ENCODE measurements around the gene SLC17A4. TPM values are rescaled to one million over a fixed set of nuclear protein-coding genes. Genes with fewer than 3 reads are reported as not detected.

Gene SLC17A4
- total RNA-seq, 1 experiment from 2014 or later: not detected

GRCh38 chr6:25804804-25805203 is 50.3 kb downstream of the SLC17A4 start:
- Histone ChIP-seq H3K36me3 (ENCODE audit: control insufficient read depth, insufficient read depth, low read length) (no peaks in the 10 kb centered on the region), H3K27ac (ENCODE audit: low read length) (no peak overlapping the region), H3K4me1 (ENCODE audit: control insufficient read depth, insufficient read depth, low read length) (no peaks in the 10 kb centered on the region), H3K27me3 (ENCODE audit: control insufficient read depth, insufficient read depth, low read length) (0 out of 2 replicates have a peak, but pooled peaks cover 2% of the 10 kb centered on the region), H3K4me3 (ENCODE audit: low read depth in 2 of 2, low read length in 2 of 2) (no peak overlapping the region), H3K9me3 (ENCODE audit: control insufficient read depth, insufficient read depth, low read depth, low read length) (no peaks in the 10 kb centered on the region)
- DNase-seq (ENCODE audit: low read depth, low spot score) (no peak), ATAC-seq (no peak)
- ChIA-PET CTCF (no interaction called here), POLR2A (interaction anchor here (0.6 kb wide), 1 partner anchor 475 kb away, joined by 3 read pairs; no protein-coding TSS in a partner anchor)
- in situ Hi-C loops (cut with HindIII; ENCODE audit: low pct_unique_long_range_greater_than_20kb, low sequenced_read_pairs) (no loop called here), intact Hi-C loops (cut with micrococcal nuclease; ENCODE audit: unreplicated experiment) (no loop called here)
- TF ChIP-seq TCF7L2 (IDR thresholded peaks at IDR 0.05; ENCODE audit: low read depth, low read length) (no peak), POLR2AphosphoS5 (IDR thresholded peaks at IDR 0.05; ENCODE audit: low read depth, low read length) (no peak), CTCF (IDR thresholded peaks at IDR 0.05) (no peak), REST (IDR thresholded peaks at IDR 0.05; ENCODE audit: insufficient read depth in 1 of 2, low read depth in 2 of 2, low read length in 1 of 2) (no peak), SIN3A (IDR thresholded peaks at IDR 0.05; ENCODE audit: borderline replicate concordance, insufficient read depth, low read depth, low read length) (no peak)
- no TSS peak for BruUV-seq (replicated peaks)

GRCh38 chr6:25815194-25815593 is 60.7 kb downstream of the SLC17A4 start:
- no peak for TF ChIP-seq REST (IDR thresholded peaks at IDR 0.05; ENCODE audit: insufficient read depth in 1 of 2, low read depth in 2 of 2, low read length in 1 of 2)
- no peak for TF ChIP-seq TCF7L2 (IDR thresholded peaks at IDR 0.05; ENCODE audit: low read depth, low read length)
- TF ChIP-seq SIN3A (IDR thresholded peaks at IDR 0.05; ENCODE audit: borderline replicate concordance, insufficient read depth, low read depth, low read length): no peak
- no peak for TF ChIP-seq CTCF (IDR thresholded peaks at IDR 0.05)
- TF ChIP-seq POLR2AphosphoS5 (IDR thresholded peaks at IDR 0.05; ENCODE audit: low read depth, low read length): no peak
- no peak for DNase-seq (ENCODE audit: low read depth, low spot score)
- ChIA-PET CTCF (no interaction called here), POLR2A (no interaction called here)
- BruUV-seq (replicated peaks): no TSS peak
- Histone ChIP-seq H3K4me3 (ENCODE audit: low read depth in 2 of 2, low read length in 2 of 2) (no peak overlapping the region), H3K27me3 (ENCODE audit: control insufficient read depth, insufficient read depth, low read length) (peaks cover 3% of the 10 kb centered on the region; the same call in 1 of the 2 replicates), H3K9me3 (ENCODE audit: control insufficient read depth, insufficient read depth, low read depth, low read length) (no peaks in the 10 kb centered on the region), H3K36me3 (ENCODE audit: control insufficient read depth, insufficient read depth, low read length) (no peaks in the 10 kb centered on the region), H3K27ac (ENCODE audit: low read length) (no peak overlapping the region), H3K4me1 (ENCODE audit: control insufficient read depth, insufficient read depth, low read length) (no peaks in the 10 kb centered on the region)
- in situ Hi-C loops (cut with HindIII; ENCODE audit: low pct_unique_long_range_greater_than_20kb, low sequenced_read_pairs): no loop called here
- intact Hi-C loops (cut with micrococcal nuclease; ENCODE audit: unreplicated experiment): no loop called here
- ATAC-seq: no peak

Measured in Panc1 (cell line).